HG02610 (cell line): ENCODE results near the gene DNMBP.
"Not testable (repeated sequence)": the region's sequence is repeated elsewhere in the genome, so short reads cannot be mapped to it uniquely, and the experiment has no call there.

Experiments
- ATAC-seq: cut with Tn5 transposase; IDR thresholded peaks from one replicate; pipeline ENCODE4 v1.9.1; 2021; ENCODE audit warnings: mild to moderate bottlenecking, moderate library complexity; ENCODE audit not compliant: unreplicated experiment

The DNMBP gene

GRCh38 chr10:99917963-99918825, 91.6 kb downstream of the DNMBP start:
- ATAC-seq, result no peak

DNA sequence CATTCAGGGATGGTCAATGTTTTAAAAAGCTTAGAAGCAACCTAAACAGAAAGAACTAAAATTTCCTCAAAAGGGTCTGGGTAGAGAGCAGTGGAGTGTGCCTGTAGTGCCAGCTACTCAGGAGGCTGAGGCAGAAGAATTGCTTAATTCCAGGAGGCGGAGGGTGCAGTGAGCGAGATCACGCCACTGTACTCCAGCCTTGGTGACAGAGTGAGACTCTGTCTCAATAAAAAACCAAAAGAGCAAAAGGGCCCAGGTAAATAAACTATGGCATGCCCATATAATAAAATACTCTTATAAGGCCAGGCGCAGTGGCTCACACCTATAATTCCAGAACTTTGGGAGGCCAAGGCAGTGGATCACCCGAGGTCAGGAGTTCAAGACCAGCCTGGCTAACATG, 93.0 kb downstream of the DNMBP start:
- ATAC-seq, result no peak

DNA sequence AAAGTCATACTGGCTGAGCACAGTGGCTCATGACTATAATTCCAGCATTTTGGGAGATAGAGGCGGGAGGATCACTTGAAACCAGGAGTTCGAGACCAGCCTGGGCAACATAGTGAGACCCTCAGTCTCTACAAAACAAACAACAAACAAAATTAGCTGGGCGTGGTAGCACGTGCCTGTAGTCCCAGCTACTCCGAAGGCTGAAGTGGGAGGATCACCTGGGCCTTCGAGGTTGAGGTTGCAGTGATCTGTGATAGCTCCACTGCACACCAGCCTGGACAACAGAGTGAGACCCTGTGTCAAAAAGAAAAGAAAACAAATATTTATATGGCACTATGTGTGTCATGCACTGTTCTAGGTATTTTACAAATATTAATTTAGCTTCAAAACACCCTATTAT, 94.3 kb downstream of the DNMBP start:
- no peak for ATAC-seq

GRCh38 chr10:99914236-99914635, 95.5 kb downstream of the DNMBP start:
- ATAC-seq, result no peak

DNA sequence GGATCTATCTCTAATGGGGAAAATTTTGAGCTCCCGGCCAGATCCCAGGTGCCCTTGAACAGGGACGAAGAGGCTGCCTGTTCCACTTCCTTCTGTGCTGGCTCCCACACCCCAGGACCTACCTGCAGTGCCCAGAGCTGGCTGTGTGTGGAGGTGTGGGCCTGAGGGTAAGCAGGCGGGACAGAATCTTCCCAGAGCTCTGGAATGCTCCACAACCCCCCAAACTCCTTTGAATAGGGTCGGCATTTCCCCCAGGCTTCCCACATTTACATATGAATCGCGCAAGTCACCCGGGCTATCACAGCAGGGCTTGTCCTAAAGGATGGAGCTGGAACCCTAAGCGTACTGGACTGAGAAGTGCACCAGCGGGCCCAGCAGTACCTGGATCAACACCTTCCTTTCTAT, 95.9 kb downstream of the DNMBP start:
- ATAC-seq, result no peak

DNA sequence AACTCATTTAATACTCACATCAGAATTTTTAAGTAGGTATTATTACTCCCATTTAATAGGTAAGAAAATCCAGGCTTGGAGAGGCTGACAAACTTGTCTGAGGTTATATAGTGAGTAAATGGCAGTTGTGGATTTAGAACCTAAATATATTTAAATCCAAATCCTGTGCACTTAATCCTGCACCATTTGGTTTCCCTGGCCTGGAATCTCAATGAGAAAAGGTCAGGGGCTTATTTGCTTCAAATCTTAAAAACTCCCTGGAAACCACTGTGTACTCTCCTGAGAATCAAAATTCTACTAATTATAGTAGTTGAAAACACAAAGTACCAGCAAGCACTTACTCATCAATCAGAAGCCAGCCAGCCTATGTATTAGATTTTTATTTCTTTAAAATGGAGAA, 97.7 kb downstream of the DNMBP start:
- no peak for ATAC-seq

DNA sequence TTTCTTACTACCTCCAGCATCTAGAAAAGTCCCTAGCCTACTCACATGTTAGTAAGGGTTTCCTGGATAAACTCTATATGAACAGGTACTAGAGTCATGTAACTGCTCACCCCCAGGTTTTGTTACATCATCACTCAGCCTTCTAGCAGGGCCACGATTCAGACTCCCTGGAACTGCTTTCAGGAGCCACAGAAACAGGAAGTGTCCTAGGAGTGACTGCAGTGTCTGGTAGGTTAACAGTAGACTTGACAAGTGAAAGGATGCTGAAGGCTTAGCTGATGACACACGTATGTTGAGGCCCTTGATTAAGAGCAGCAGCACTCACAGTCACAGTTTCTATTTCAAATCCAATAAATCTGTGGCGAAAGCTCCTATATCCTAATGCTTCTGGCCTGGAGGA, 101.2 kb downstream of the DNMBP start:
- no peak for ATAC-seq

DNA sequence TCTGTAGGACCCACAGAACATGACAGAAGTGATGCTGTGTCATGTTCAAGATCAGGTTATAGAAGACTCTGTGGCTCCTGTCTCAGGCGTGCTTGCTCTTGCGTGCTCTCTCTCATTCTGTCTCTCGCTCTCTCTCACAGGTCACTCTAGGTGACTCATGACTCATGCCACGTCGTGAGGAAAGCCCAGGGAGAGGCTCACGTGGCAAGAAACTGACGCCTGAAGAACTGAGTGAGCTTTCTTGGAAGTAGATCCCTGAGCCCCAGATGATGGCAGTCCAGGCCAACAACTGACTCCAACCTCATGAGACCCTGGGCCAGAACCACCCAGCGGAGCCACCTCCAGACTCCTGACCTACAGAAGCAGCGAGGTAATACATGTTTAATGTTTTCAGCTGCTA, 103.3 kb downstream of the DNMBP start:
- ATAC-seq, result no peak

DNA sequence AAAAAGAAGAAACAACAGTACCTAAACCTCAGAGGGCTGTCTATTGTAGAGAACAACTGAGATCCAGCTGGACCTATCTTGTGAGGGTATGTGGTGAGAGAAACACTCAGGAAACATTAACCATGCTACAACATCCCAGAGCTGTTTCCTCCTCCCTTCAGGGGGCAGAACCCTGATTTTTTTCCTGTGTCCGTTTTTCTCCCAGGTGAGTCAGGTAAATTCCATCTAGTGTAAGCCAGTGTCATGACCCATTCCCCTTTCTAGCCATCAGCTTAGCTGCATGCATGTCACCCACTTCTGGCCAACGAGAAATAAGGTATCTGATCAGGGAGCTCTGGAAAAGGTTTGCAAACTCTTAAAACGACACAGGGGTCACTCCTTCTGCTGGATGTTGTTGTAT, 103.8 kb downstream of the DNMBP start:
- ATAC-seq, result no peak

DNA sequence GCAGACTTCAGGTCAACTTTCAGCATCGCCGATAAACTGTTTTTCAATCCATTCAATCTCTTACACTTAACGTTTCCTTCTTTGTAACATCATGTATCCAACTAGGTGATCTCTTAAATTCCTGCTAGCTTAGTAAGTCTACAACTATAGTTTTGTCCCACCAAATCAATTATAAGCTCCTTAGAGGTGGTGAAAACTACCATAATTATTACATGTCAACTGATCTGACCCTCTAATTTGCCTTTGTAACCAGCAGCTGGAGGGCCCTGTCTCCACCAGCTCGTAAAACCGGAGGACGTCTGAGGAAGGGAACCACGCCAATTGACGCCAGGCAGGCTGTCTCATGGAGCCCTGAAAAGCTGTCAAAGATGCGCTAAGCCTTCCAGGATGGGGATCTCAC, 113.9 kb downstream of the DNMBP start:
- ATAC-seq, result no peak

DNA sequence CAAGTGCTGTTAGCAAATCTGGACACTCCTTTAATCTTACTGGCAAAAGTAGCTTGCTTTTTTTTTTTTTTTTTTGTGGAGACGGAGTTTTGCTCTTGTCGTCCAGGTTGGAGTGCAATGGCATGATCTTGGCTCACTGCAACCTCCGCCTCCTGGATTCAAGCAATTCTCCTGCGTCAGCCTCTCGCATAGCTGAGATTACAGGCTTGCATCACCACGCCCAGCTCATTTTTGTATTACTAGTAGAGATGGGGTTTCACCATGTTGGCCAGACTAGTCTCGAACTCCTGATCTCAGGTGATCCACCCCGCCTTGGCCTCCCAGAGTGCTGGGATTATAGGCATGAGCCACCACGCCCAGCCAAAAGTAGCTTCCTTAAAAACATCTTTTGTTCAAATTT, 114.7 kb downstream of the DNMBP start:
- ATAC-seq, result not testable (repeated sequence)

- no peak for ATAC-seq
These were observed 115.1 kb downstream of the DNMBP start for GRCh38 chr10:99894613-99895012.

DNA sequence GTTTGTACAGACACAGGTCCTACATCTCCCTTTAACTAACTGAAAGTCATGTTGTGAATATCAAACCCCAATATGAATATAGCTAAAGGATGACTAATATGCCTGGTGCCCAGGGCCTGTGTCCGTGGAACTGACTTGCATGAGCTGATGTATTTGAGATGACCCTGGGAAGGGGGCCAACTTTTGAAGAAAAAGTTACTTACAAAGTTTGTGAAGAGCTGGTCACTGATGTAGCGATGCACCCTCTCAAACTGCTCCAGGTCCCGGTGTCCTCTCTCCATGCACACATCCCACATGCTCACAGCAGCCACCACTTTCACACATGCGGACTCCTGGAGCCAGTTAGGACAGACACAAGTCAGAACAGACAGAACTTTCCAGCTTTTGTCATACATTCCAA, 121.1 kb downstream of the DNMBP start:
- ATAC-seq, result no peak

GRCh38 chr10:99883523-99883922, 126.2 kb downstream of the DNMBP start:
- no peak for ATAC-seq

- no peak for ATAC-seq
These were observed 128.4 kb downstream of the DNMBP start for GRCh38 chr10:99881371-99881770.

- ATAC-seq, result no peak
These were observed 129.5 kb downstream of the DNMBP start for GRCh38 chr10:99880080-99880835.

DNA sequence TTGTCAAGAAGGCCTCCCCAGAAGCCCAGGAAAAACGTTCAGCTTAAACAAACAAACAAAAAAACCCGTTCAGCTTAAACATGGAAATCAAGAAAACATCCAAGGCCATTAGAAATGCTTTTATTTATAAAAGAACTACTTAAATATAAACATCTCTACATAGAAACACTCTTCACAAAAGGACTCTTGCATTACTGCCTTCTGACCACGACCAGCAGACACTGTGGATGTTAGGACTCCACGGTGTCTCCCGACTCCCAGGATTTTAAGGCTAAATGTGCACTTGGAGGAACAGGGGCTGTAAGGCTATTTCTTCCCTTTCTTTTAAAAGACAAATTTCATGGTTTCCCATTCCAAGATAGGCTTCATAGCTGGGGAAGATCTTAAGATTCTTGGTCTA, 134.3 kb downstream of the DNMBP start:
- ATAC-seq, result no peak

- no peak for ATAC-seq
These were observed 135.2 kb downstream of the DNMBP start for GRCh38 chr10:99874341-99875085.

DNA sequence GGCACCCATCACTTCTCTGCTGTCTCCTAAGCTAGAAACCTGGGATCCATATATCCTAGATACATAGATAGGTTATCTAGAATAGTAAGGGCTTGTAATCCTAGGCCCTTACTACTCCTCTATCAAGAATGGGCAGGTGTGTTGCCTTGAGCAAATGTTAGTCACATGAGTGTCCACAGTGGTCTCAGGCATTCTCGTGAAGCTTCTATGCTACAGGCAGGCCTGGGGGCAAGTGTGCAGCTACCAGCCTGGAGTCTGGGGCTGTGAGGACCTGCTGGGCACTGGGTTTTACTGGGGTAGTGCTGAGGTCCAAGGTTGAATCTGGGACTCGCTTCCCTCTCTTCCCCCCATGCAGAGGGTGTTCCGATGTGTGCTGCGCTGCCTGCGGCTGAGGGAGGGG, 135.9 kb downstream of the DNMBP start:
- ATAC-seq, result no peak

DNA sequence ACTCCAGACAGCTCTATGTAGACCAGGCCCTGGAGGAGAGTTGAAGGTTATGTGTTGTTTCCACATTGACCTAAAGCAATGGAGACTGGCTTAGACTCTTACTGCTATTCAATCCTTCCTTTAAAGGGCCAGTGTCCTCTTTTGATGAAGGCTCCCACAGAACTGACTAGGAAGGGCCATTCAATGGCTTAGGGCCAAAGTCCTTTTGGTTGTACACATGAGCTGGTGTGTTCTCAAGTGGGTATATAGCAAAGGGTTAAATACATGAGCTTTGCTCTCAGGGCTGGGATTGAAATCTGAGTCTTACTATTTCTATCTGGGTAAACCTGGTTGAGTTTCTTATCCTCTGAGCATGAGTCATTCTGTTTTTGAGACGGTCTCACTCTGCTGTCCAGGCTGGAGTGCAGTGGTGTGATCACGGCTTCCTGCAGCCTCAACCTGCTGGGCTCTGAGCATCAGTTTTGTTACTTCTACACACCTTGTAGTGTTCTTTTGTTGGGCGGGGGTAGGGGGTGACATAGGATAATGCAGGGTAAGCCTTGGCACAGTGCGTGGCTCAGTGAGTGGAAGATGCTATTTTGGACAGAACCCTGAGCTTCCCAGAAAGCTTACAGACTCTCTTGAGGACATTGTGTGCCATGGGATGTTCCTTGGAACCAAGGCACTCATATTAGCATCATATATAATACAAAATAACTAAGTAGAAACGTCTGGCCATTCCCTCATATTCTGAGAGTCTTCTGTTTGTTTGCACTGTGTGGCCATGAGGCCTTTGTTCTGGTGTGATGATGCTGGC, 137.2 kb downstream of the DNMBP start:
- ATAC-seq, result no peak
